ENCODE results near the gene PLD2.
A peak's percentile ranks its signal among the peaks of the same experiment; 100 is the strongest.

The PLD2 gene

GRCh38 chr17:4796552-4796920 lies 10.4 kb upstream of the PLD2 start:
- Mint-ChIP-seq H3K9me3 (peaks cover 19% of the 10 kb centered on the region), H3K4me3 (peak overlapping the region; percentile 100), H3K27me3 (ENCODE audit: low read depth, poor library complexity) (peaks cover 25% of the 10 kb centered on the region), H3K36me3 (ENCODE audit: low read depth) (peaks cover 26% of the 10 kb centered on the region), H3K27ac (peak overlapping the region; percentile 99), H3K4me1 (peaks cover 26% of the 10 kb centered on the region)
- DNase-seq: peak; percentile 57
- no peak for TF ChIP-seq CTCF (IDR thresholded peaks at IDR 0.05)

GRCh38 chr17:4800462-4801196 lies 6.3 kb upstream of the PLD2 start:
- Mint-ChIP-seq H3K4me1 (peaks cover 31% of the 10 kb centered on the region), H3K27ac (peak overlapping the region; percentile 86), H3K9me3 (peaks cover 4% of the 10 kb centered on the region), H3K36me3 (ENCODE audit: low read depth) (peaks cover 29% of the 10 kb centered on the region), H3K4me3 (peak overlapping the region; percentile 56), H3K27me3 (ENCODE audit: low read depth, poor library complexity) (no peaks in the 10 kb centered on the region)
- DNase-seq: no peak
- no peak for TF ChIP-seq CTCF (IDR thresholded peaks at IDR 0.05)

- no peak for TF ChIP-seq CTCF (IDR thresholded peaks at IDR 0.05)
- no peaks in the 10 kb centered on the region for H3K27me3 Mint-ChIP-seq (ENCODE audit: low read depth, poor library complexity)
- peaks cover 23% of the 10 kb centered on the region for H3K36me3 Mint-ChIP-seq (ENCODE audit: low read depth)
- H3K27ac Mint-ChIP-seq: peak within 1 kb of the TSS; percentile 53
- no peak within 1 kb of the TSS for H3K4me3 Mint-ChIP-seq
- H3K9me3 Mint-ChIP-seq: no peaks in the 10 kb centered on the region
- peaks cover 24% of the 10 kb centered on the region for H3K4me1 Mint-ChIP-seq
- DNase-seq: no peak
Measured at GRCh38 chr17:4802228-4802627, 4.7 kb upstream of the PLD2 start, which contains the start of gene C17orf114. C17orf114 (minus strand) TSS chr17:4802328.

GRCh38 chr17:4806456-4806776 lies 536 bp upstream of the PLD2 start:
- H3K27me3 Mint-ChIP-seq (ENCODE audit: low read depth, poor library complexity): no peaks in the 10 kb centered on the region
- H3K4me3 Mint-ChIP-seq: peak overlapping the region; percentile 81
- DNase-seq: no peak
- no peaks in the 10 kb centered on the region for H3K9me3 Mint-ChIP-seq
- peaks cover 27% of the 10 kb centered on the region for H3K36me3 Mint-ChIP-seq (ENCODE audit: low read depth)
- peaks cover 36% of the 10 kb centered on the region for H3K4me1 Mint-ChIP-seq
- H3K27ac Mint-ChIP-seq: no peak overlapping the region
- no peak for TF ChIP-seq CTCF (IDR thresholded peaks at IDR 0.05)

GRCh38 chr17:4807605-4808377 lies 839 bp downstream of the PLD2 start:
- no peaks in the 10 kb centered on the region for H3K27me3 Mint-ChIP-seq (ENCODE audit: low read depth, poor library complexity)

More at GRCh38 chr17:4807605-4808377, 839 bp downstream of the PLD2 start:
- Mint-ChIP-seq H3K4me3 (peak overlapping the region; percentile 93), H3K4me1 (peaks cover 35% of the 10 kb centered on the region), H3K9me3 (no peaks in the 10 kb centered on the region), H3K36me3 (ENCODE audit: low read depth) (peaks cover 34% of the 10 kb centered on the region), H3K27ac (peak overlapping the region; percentile 66)
- TF ChIP-seq CTCF (IDR thresholded peaks at IDR 0.05): no peak
- peak; percentile 22 for DNase-seq

All from nephron progenitor cell (in vitro differentiated cells).